ENCODE measurements around the gene CDKN2B-AS1.
A peak's percentile ranks its signal among the peaks of the same experiment; 100 is the strongest.

CDKN2B-AS1 gene

DNA sequence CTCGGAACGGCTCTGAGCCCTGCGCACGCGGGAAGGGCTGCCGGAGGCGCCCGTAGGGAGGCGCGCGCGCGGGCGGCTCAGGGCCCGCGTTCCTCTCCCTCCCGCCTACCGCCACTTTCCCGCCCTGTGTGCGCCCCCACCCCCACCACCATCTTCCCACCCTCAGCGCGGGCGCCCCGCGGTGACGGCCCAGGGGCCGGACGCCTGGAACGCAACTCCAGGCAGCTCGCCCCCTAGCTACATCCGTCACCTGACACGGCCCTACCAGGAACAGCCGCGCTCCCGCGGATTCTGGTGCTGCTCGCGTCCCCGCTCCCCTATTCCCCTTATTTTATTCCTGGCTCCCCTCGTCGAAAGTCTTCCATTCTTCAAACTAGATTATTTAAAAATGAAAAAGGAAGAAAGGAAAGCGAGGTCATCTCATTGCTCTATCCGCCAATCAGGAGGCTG, at the start of gene CDKN2B-AS1:
Gene CDKN2B-AS1, plus strand, starts transcription at position 236 of the 450 bp plus-strand sequence.
- ChIA-PET POLR2A (interaction anchor here (0.6 to 7.6 kb wide), 27 partner anchors 8 to 436 kb away, joined by 3 to 156 read pairs (median 4); partner anchors contain the start of gene CDKN2B), CTCF (interaction anchor here (0.5 to 5.9 kb wide), 8 partner anchors 9 to 329 kb away, joined by 3 to 30 read pairs (median 4); partner anchors contain the start of gene CDKN2B)
- peak within 1 kb of the TSS; percentile 99 for H3K27ac ChIP-seq (ENCODE audit: extremely low read depth, low read depth, low read length)
- H3K4me1 ChIP-seq (ENCODE audit: control insufficient read depth, insufficient read depth, low read length) = peaks cover 5% of the 10 kb centered on the region; the same call in 1 of the 2 replicates
- no peaks in the 10 kb centered on the region for H3K9me3 ChIP-seq (ENCODE audit: control insufficient read depth, insufficient read depth, low read depth, low read length)
- peak within 1 kb of the TSS; percentile 59 for H3K4me3 ChIP-seq (ENCODE audit: low read depth, low read length)
- peaks cover 0 to 11% of the 10 kb centered on the region in 2 experiments; a peak in 1 of 3 replicates for H3K36me3 ChIP-seq (ENCODE audit: control insufficient read depth in 2 of 2, insufficient read depth in 1 of 2, low read length in 2 of 2)
- TF ChIP-seq SCRT1 (tag by site-specific recombination; IDR thresholded peaks at IDR 0.05; ENCODE audit: borderline replicate concordance) (no peak), ZNF391 (tag by site-specific recombination; IDR thresholded peaks at IDR 0.05; ENCODE audit: borderline replicate concordance, low read depth) (0 out of 2 replicates have a peak, but pooled peaks have one; percentile 28), ZNF157 (tag by site-specific recombination; IDR thresholded peaks at IDR 0.05) (no peak), ZNF660 (tag by site-specific recombination; IDR thresholded peaks at IDR 0.05) (peak; percentile 28; the same call in 1 of the 2 replicates), ZXDB (tag by site-specific recombination; IDR thresholded peaks at IDR 0.05) (peak; percentile 87), YY1 (tag by site-specific recombination; IDR thresholded peaks at IDR 0.05) (0 out of 2 replicates have a peak, but pooled peaks have one; percentile 12), MZF1 (tag by site-specific recombination; IDR thresholded peaks at IDR 0.05; ENCODE audit: borderline replicate concordance) (peak; percentile 99), HOXC10 (CRISPR knock-in tag; IDR thresholded peaks at IDR 0.05) (peak; percentile 94; the same call in 1 of the 2 replicates), GLIS1 (tag by site-specific recombination; IDR thresholded peaks at IDR 0.05) (peak; percentile 83), ZBTB7A (tag by site-specific recombination; IDR thresholded peaks at IDR 0.05; ENCODE audit: low read depth) (no peak), PRDM1 (tag by site-specific recombination; IDR thresholded peaks at IDR 0.05) (0 out of 2 replicates have a peak, but pooled peaks have one; percentile 6), ZNF366 (tag by site-specific recombination; conservative IDR thresholded peaks at IDR 0.05) (peak; percentile 30), ZNF341 (tag by site-specific recombination; IDR thresholded peaks at IDR 0.05; ENCODE audit: low read depth) (peak; percentile 84), ZNF239 (tag by site-specific recombination; IDR thresholded peaks at IDR 0.05) (no peak), FEZF1 (tag by site-specific recombination; IDR thresholded peaks at IDR 0.05) (peak; percentile 41; the same call in 1 of the 2 replicates), ZNF501 (tag by site-specific recombination; IDR thresholded peaks at IDR 0.05) (no peak), WT1 (tag by site-specific recombination; IDR thresholded peaks at IDR 0.05) (peak; percentile 35; the same call in 1 of the 2 replicates), ZNF138 (tag by site-specific recombination; IDR thresholded peaks at IDR 0.05; ENCODE audit: borderline replicate concordance) (no peak), SP2 (tag by site-specific recombination; IDR thresholded peaks at IDR 0.05) (peak; percentile 62), ZIC2 (tag by site-specific recombination; IDR thresholded peaks at IDR 0.05) (peak; percentile 88), MYNN (tag by site-specific recombination; IDR thresholded peaks at IDR 0.05; ENCODE audit: borderline replicate concordance) (no peak), ZNF10 (tag by site-specific recombination; IDR thresholded peaks at IDR 0.05) (peak; percentile 90), ZNF629 (tag by site-specific recombination; IDR thresholded peaks at IDR 0.05) (no peak; the same call in 1 of the 2 replicates), ZBTB48 (tag by site-specific recombination; IDR thresholded peaks at IDR 0.05) (peak; percentile 84), KLF9 (tag by site-specific recombination; IDR thresholded peaks at IDR 0.05; ENCODE audit: low read depth) (no peak)
- TF ChIP-seq, protein P1, sequence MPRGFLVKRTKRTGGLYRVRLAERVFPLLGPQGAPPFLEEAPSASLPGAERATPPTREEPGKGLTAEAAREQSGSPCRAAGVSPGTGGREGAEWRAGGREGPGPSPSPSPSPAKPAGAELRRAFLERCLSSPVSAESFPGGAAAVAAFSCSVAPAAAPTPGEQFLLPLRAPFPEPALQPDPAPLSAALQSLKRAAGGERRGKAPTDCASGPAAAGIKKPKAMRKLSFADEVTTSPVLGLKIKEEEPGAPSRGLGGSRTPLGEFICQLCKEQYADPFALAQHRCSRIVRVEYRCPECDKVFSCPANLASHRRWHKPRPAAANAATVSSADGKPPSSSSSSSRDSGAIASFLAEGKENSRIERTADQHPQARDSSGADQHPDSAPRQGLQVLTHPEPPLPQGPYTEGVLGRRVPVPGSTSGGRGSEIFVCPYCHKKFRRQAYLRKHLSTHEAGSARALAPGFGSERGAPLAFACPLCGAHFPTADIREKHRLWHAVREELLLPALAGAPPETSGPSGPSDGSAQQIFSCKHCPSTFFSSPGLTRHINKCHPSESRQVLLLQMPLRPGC (tag by site-specific recombination; IDR thresholded peaks at IDR 0.05) = peak; percentile 45
- TF ChIP-seq, protein P2, sequence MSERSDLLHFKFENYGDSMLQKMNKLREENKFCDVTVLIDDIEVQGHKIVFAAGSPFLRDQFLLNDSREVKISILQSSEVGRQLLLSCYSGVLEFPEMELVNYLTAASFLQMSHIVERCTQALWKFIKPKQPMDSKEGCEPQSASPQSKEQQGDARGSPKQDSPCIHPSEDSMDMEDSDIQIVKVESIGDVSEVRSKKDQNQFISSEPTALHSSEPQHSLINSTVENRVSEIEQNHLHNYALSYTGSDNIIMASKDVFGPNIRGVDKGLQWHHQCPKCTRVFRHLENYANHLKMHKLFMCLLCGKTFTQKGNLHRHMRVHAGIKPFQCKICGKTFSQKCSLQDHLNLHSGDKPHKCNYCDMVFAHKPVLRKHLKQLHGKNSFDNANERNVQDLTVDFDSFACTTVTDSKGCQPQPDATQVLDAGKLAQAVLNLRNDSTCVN (tag by site-specific recombination; optimal IDR thresholded peaks at IDR 0.05) = peak; percentile 35
- TF ChIP-seq, protein P3, sequence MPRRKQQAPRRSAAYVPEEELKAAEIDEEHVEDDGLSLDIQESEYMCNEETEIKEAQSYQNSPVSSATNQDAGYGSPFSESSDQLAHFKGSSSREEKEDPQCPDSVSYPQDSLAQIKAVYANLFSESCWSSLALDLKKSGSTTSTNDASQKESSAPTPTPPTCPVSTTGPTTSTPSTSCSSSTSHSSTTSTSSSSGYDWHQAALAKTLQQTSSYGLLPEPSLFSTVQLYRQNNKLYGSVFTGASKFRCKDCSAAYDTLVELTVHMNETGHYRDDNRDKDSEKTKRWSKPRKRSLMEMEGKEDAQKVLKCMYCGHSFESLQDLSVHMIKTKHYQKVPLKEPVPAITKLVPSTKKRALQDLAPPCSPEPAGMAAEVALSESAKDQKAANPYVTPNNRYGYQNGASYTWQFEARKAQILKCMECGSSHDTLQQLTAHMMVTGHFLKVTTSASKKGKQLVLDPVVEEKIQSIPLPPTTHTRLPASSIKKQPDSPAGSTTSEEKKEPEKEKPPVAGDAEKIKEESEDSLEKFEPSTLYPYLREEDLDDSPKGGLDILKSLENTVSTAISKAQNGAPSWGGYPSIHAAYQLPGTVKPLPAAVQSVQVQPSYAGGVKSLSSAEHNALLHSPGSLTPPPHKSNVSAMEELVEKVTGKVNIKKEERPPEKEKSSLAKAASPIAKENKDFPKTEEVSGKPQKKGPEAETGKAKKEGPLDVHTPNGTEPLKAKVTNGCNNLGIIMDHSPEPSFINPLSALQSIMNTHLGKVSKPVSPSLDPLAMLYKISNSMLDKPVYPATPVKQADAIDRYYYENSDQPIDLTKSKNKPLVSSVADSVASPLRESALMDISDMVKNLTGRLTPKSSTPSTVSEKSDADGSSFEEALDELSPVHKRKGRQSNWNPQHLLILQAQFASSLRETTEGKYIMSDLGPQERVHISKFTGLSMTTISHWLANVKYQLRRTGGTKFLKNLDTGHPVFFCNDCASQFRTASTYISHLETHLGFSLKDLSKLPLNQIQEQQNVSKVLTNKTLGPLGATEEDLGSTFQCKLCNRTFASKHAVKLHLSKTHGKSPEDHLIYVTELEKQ (tag by site-specific recombination; IDR thresholded peaks at IDR 0.05; ENCODE audit: borderline replicate concordance) = no peak; the same call in 1 of the 2 replicates
- TF ChIP-seq, protein P4, sequence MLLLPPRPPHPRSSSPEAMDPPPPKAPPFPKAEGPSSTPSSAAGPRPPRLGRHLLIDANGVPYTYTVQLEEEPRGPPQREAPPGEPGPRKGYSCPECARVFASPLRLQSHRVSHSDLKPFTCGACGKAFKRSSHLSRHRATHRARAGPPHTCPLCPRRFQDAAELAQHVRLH (tag by site-specific recombination; IDR thresholded peaks at IDR 0.05) = peak; percentile 37; the same call in 1 of the 2 replicates
- TF ChIP-seq, protein P5, sequence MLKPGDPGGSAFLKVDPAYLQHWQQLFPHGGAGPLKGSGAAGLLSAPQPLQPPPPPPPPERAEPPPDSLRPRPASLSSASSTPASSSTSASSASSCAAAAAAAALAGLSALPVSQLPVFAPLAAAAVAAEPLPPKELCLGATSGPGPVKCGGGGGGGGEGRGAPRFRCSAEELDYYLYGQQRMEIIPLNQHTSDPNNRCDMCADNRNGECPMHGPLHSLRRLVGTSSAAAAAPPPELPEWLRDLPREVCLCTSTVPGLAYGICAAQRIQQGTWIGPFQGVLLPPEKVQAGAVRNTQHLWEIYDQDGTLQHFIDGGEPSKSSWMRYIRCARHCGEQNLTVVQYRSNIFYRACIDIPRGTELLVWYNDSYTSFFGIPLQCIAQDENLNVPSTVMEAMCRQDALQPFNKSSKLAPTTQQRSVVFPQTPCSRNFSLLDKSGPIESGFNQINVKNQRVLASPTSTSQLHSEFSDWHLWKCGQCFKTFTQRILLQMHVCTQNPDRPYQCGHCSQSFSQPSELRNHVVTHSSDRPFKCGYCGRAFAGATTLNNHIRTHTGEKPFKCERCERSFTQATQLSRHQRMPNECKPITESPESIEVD (tag by site-specific recombination; IDR thresholded peaks at IDR 0.05) = 0 out of 2 replicates have a peak, but pooled peaks have one; percentile 31
